Testis (tissue), 3 donors: ENCODE results near the gene ARHGAP40. TPM values are rescaled to one million over a fixed set of nuclear protein-coding genes. Genes with fewer than 3 reads are reported as not detected.

Experiments
- DNase-seq: peaks from one replicate; pipeline ENCODE4 v3.0.0-alpha.2; 2019
- H3K27ac ChIP-seq, 2 donors: fragments of 200-600 bp; sonication (generic); one replicate each; pipeline ENCODE4 v1.5.1; 2019
- H3K27me3 ChIP-seq: fragments of 200-600 bp; sonication (generic); one replicate; pipeline ENCODE4 v1.5.1; 2019
- H3K36me3 ChIP-seq: fragments of 200-600 bp; sonication (generic); one replicate; pipeline ENCODE4 v1.5.1; 2017; ENCODE audit warnings: low read depth; ENCODE audit errors: missing control alignments
- H3K4me1 ChIP-seq: fragments of 200-600 bp; sonication (generic); one replicate; pipeline ENCODE4 v1.5.1; 2019
- H3K4me3 ChIP-seq, 2 donors: fragments of 200-600 bp; sonication (generic); one replicate each; pipeline ENCODE4 v1.5.1; 2017 to 2019
- H3K9me3 ChIP-seq: fragments of 200-600 bp; sonication (generic); one replicate; pipeline ENCODE4 v1.5.1; 2017
- CTCF ChIP-seq, 3 experiments: fragments of 450-650 bp in 2 of 3; fragments of 200-600 bp in 1 of 3; sonication (generic) in 1 of 3; IDR thresholded peaks; one replicate each; pipeline ENCODE4 v1.5.1; 2016 to 2019; ENCODE audit warnings: antibody characterized with exemption in 3 of 3, mild to moderate bottlenecking in 2 of 3, moderate library complexity in 1 of 3
- POLR2A ChIP-seq: fragments of 450-650 bp; IDR thresholded peaks from one replicate; pipeline ENCODE4 v1.6.1; 2017; ENCODE audit warnings: antibody characterized with exemption, mild to moderate bottlenecking, moderate library complexity
- WGBS, 2 donors: methylation state at CpG; one replicate each; pipeline ENCODE4 v1.1.5; 2018; 5-methylcytosine and 5-hydroxymethylcytosine counted together
- intact Hi-C: fragments of 100-400 bp; cut with DNase I; formaldehyde crosslinking; loops from one replicate; pipeline ENCODE4 v1.15.1; 2023; ENCODE audit warnings: low total_unique reads
- polyA plus RNA-seq: library from polyadenylated mRNA; stranded (reverse); fragments of 350-450 nt; fragmentation: Illumina TruSeq; extraction: RNeasy Lipid Tissue Mini Kit (QIAGEN cat#74804); gene quantifications from one replicate; pipeline ENCODE4 v1.2.3, GENCODE V29; 2014; ENCODE audit warnings: low read depth, low replicate concordance; ENCODE audit not compliant: insufficient read depth
- total RNA-seq, 2 donors: library from RNA; depleted of rRNA; stranded (reverse); fragments of >200 nt; gene quantifications; one replicate each; pipeline ENCODE4 v1.2.3, GENCODE V29; 2016

ARHGAP40 gene
- total and polyA plus RNA-seq, 3 donors from 2014 or later: 1.5 to 3.2 (median 1.5) TPM

GRCh38 chr20:38667417-38667956 lies 65.9 kb downstream of the ARHGAP40 start:
- H3K4me3 ChIP-seq: no peak overlapping the region
- no peaks in the 10 kb centered on the region for H3K9me3 ChIP-seq
- H3K27ac ChIP-seq: no peak overlapping the region
- no peak for DNase-seq
- H3K4me1 ChIP-seq: peaks cover 6% of the 10 kb centered on the region
- no peaks in the 10 kb centered on the region for H3K27me3 ChIP-seq
- 81 to 82% methylated on average over 6 of the region's 6 CpGs for WGBS, 2 donors
- no peak for TF ChIP-seq POLR2A
- TF ChIP-seq CTCF (IDR thresholded peaks at IDR 0.05): no peak
- no peaks in the 10 kb centered on the region for H3K36me3 ChIP-seq
- intact Hi-C loops: no loop called here

- TF ChIP-seq POLR2A: no peak
- TF ChIP-seq CTCF (IDR thresholded peaks at IDR 0.05): no peak
- no peak for DNase-seq
- Histone ChIP-seq H3K9me3 (no peaks in the 10 kb centered on the region), H3K4me1 (peaks cover 9% of the 10 kb centered on the region), H3K27ac (no peak overlapping the region), H3K4me3 (no peak overlapping the region), H3K27me3 (no peaks in the 10 kb centered on the region), H3K36me3 (no peaks in the 10 kb centered on the region)
- intact Hi-C loops: no loop called here
Observed at GRCh38 chr20:38669688-38670087, 68.1 kb downstream of the ARHGAP40 start.

- H3K27me3 ChIP-seq: no peaks in the 10 kb centered on the region
- no peaks in the 10 kb centered on the region for H3K36me3 ChIP-seq
- no peak for TF ChIP-seq CTCF (IDR thresholded peaks at IDR 0.05)
- no peak for DNase-seq
- WGBS, 2 donors: 71 to 82% methylated on average over 3 of the region's 3 CpGs
- H3K9me3 ChIP-seq: no peaks in the 10 kb centered on the region
- H3K4me1 ChIP-seq: peaks cover 9% of the 10 kb centered on the region
- no peak overlapping the region for H3K27ac ChIP-seq
- H3K4me3 ChIP-seq: no peak overlapping the region
- intact Hi-C loops: no loop called here
Observed at GRCh38 chr20:38670786-38671185, 69.2 kb downstream of the ARHGAP40 start.

GRCh38 chr20:38671186-38671585 lies 69.6 kb downstream of the ARHGAP40 start:
- Histone ChIP-seq H3K27me3 (no peaks in the 10 kb centered on the region), H3K9me3 (no peaks in the 10 kb centered on the region), H3K27ac (no peak overlapping the region), H3K4me3 (no peak overlapping the region), H3K4me1 (peaks cover 6% of the 10 kb centered on the region), H3K36me3 (no peaks in the 10 kb centered on the region)
- 27 to 37% methylated on average over 5 to 6 of the region's 6 CpGs for WGBS, 2 donors
- intact Hi-C loops: no loop called here
- no peak for DNase-seq
- TF ChIP-seq CTCF (IDR thresholded peaks at IDR 0.05) (no peak), POLR2A (no peak)

- Histone ChIP-seq H3K9me3 (no peaks in the 10 kb centered on the region), H3K4me1 (peaks cover 3% of the 10 kb centered on the region), H3K27me3 (no peaks in the 10 kb centered on the region), H3K27ac (no peak overlapping the region), H3K4me3 (no peak overlapping the region), H3K36me3 (no peaks in the 10 kb centered on the region)
- DNase-seq: no peak
- no peak for TF ChIP-seq POLR2A
- no peak for TF ChIP-seq CTCF (IDR thresholded peaks at IDR 0.05)
- 56 to 58% methylated on average over 4 of the region's 4 CpGs for WGBS, 2 donors
- intact Hi-C loops: no loop called here
Observed at GRCh38 chr20:38671701-38672292, 70.2 kb downstream of the ARHGAP40 start.
